NCI-H128 (cell line): ENCODE data around the gene COL13A1.
A peak's percentile ranks its signal among the peaks of the same experiment; 100 is the strongest.

ENCODE experiments used
- DNase-seq: peaks from one replicate; lab custom pipeline; 2025; ENCODE audit not compliant: unreplicated experiment; lab: John Stamatoyannopoulos, UW

Gene COL13A1

DNA sequence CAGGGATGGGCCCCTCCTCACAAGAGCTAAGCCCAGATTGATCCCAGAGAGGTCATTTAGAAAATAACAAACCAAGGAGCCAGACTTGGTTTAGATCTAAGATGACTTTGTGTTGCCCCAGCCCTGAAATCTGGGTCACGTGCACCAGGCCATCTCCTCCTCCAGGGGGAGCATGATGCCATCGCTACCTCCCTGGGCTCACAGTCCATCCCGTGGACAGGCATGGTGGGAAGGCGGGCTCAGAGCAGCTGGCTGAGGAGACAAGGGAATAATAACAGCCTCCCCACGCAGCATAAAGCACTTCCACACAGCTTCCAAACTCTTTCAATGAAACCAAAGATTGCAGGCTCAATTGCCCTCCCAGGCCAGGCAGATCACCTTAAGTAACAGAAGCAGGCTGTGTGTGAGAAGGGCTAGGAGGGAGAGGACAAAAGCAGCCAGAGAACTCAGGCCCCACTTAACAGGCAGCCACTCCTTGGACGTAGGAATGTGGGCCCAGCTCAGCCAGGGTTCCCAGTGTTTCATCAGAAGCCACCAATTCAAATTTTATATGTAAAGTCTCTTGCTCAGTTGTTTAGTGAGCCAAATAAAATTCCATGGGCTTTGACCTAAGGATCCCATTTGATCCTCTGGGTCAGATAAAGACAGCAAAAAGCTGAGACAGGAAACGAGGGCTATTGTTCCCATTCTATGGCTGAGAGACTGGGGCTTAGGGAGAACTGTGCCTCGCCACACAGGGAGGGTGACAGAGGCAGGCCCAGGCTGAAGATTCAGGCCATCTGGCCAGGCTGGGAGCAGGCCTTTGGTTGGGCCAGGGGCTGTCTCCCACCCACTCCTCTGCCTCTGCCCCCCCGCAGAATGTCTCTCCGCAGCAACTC lies 100.2 kb downstream of the COL13A1 start:
- no peak for DNase-seq

GRCh38 chr10:69902835-69903535 lies 101.3 kb downstream of the COL13A1 start:
- no peak for DNase-seq

GRCh38 chr10:69904533-69904932 lies 102.8 kb downstream of the COL13A1 start:
- DNase-seq, result no peak

GRCh38 chr10:69906425-69906824 lies 104.7 kb downstream of the COL13A1 start:
- no peak for DNase-seq

DNA sequence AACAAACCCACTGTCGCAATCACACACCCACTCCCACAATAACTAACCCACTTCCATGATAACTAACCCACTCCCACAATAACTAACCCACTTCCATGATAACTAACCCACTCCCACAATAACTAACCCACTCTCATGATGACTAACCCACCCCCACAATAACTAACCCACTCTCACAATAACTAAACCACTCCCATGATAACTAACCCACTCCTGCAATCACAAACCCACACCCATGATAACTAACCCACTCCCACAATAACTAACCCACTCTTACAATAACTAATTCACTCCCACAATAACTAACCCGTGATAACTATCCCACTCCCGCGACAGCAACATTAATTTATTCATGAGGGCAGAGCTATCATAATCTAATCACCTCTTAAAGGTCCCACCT lies 105.8 kb downstream of the COL13A1 start:
- no peak for DNase-seq

- no peak for DNase-seq
These were observed 106.4 kb downstream of the COL13A1 start for GRCh38 chr10:69908124-69908523.

DNA sequence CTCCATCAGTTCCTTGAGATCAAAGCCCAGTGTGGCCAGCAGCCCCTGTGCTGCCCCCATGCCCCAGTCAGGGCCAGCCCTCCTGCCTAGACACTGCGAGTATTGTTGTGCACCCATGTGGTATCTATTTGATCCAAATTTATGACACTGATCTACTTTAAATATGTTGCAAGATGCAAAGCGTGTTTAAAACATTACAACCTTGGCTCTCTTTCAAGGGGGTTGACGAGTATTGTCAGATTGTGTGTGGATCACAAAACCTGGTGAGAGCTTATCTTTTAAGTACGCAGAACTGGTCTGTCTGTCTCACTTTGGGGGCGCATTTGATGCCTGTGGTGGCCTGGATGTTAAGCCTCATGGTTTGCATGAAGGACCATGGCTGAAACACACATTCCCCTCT lies 108.9 kb downstream of the COL13A1 start:
- no peak for DNase-seq

GRCh38 chr10:69911613-69912528 lies 110.2 kb downstream of the COL13A1 start:
- no peak for DNase-seq

DNA sequence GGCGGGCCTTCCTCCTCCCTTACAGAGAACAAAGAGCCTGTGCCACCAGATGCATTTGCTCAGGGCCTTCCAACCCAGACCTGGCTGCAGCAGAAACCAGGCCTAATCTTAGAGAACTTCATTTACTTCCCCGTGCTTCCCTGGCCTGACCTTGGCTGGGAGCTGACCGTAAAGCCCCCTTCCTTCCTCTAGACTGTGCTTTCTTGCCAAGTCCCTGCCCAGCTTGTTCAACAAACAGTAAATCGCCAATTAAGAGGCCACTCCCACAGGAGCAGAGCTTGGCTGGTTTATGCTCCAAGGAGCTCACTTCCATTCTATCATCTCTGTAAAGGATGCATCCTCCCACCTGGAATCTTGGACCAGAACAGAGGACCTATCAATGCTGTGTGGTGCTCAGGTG lies 110.9 kb downstream of the COL13A1 start:
- no peak for DNase-seq

GRCh38 chr10:69913606-69914382 lies 112.1 kb downstream of the COL13A1 start:
- no peak for DNase-seq

DNA sequence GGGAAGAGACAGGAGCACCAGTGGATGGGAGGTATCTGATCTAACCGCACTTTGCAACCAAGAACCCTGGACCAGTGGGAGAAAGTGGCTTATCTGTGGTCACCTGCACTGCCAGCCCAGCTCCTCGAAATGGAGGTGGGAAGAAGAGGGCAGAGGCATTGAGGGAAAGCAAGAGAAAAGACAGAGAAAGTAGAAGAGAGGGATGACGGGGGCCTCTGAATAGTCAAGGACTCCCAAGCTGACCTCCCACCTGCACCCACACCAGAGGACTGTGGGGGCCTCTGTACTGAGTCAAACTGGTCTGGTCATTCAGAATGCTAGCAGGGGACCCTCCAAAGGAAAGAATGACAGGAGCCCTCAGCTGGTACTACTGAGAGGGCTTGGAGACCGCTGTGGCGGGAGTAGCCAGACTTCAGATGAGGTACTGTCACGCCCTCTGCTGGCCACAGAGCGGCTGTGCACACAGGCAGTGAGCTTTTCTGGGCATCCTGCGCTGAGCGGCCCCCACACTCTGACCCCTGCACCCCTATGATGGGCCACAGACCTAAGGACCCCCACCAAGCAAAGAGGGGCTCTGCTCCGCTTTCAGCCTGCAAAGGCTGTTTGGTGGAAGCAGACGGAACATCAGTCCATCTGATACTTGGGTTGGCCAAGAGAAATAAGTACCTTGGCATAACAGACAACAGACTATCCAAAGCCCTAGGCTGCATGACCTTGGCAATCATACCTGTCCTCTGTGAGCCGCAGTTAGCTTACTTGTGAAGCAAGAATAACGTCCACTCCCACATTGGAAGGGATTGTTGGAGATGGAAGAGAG lies 112.9 kb downstream of the COL13A1 start:
- peak; percentile 41 for DNase-seq

- no peak for DNase-seq
These were observed 113.5 kb downstream of the COL13A1 start for GRCh38 chr10:69915215-69915560.

DNA sequence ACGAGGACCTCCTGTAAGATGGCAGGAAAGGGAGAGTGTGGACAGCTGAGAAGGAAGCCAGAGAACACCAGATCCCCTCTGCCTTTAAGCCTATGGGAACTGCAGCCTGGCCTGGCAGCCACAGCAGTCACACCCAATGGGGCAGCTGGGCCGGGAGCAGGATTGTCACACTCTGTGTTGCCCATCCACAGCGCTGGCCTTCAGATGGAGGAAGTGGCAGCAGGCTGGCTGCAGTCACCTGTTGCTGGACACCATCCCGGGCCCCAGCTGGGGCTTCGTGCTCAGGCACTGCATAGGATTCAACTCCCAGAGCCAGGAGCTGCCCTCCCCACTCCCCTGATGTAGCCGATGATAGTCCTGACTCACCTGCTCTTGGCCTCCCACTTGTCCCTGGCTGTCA lies 114.4 kb downstream of the COL13A1 start:
- no peak for DNase-seq

DNA sequence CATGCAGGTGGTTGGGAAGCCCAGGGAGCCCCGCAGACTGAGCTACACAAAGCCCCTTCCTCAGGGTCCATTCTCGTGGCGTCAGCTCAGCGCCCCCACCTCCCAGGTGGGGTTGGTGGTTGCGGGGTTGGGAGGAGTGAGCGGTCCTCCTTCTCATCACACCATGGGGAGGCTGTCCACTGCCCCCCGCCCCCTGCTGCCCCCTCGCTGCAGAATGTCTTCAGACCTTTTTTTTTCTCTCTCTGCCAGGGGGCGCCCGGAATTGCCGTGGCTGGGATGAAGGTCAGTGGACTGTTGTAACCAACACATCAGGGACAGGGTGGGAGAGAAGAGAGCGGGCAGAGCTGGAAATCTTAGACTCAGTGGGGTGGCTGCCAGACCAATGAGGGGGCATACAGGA lies 116.3 kb downstream of the COL13A1 start:
- DNase-seq, result no peak

DNA sequence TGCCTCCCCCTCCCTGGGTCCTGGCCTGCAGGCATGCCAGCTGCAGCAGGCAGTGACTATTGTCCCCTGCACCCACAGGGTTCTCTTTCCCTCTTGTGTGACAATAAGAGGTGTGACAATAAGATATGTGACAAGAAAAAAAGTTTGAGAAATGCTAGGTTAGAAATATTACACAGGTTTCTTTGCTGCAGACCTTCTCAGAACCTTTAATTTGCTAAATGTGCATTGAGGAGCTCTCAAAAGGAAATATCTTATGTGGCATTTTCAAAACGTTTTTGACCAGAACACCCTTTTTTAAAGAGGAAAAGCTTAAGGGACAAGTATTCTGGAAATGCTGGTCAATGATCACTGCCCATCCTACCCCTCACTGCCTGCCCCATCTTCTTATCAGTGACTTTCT lies 117.5 kb downstream of the COL13A1 start:
- DNase-seq, result no peak

- no peak for DNase-seq
These were observed 123.4 kb downstream of the COL13A1 start for GRCh38 chr10:69925111-69925510.

- no peak for DNase-seq
These were observed 126.6 kb downstream of the COL13A1 start for GRCh38 chr10:69928339-69928738.

DNA sequence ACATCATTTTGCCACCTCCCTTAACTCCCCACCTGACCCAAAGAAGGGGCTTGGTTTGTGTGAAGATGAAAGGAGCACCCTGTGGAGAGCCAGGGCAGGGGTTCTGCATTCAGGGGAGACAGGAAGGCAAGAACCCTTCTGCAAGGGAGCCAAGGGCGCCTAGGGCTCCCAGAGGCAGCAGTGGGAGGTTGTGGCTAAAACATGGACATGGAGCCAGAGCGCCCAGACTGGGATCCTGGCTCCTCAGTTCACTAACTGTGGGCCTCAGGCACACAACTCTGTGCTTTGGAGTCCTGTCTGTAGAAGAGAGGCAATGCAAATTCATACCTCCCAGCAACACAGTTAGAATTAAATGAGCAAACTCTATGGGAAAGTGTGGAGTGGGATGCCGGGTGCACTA lies 127.9 kb downstream of the COL13A1 start:
- DNase-seq, result no peak

- DNase-seq, result no peak
These were observed 133.1 kb downstream of the COL13A1 start for GRCh38 chr10:69934768-69935167.

DNA sequence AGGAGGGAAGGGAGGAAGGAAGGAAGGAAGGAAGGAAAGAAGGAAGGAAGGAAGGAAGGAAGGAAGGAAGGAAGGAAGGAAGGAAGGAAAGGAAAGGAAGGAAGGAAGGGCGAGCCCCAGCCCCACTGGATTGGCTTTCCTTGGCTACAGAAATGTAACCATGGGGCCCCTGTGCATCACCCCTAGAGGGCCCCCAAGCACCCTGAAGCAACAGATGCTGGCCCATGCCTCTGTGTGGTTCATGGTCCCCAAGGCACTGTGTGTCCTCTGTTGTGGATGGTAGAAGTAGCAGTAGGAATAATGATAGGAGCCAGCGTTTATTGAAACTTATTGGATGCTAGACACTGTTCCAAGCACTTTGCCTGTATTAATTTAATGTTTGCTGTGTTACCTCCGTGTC lies 134.4 kb downstream of the COL13A1 start:
- DNase-seq, result no peak
